Epithelial cell of esophagus (primary cell): Measurements from ENCODE around the gene TTC33.
A peak's percentile ranks its signal among the peaks of the same experiment; 100 is the strongest.

Source experiments
- DNase-seq: peaks from one replicate; pipeline ENCODE4 v3.0.0; 2010; ENCODE audit warnings: low read depth
- H3K4me3 ChIP-seq: 2 replicates; pipeline ENCODE4 v1.5.1; 2011; ENCODE audit warnings: mild to moderate bottlenecking, low read length, control low read depth
- CTCF ChIP-seq: IDR thresholded peaks from 2 replicates; pipeline ENCODE4 v1.5.1; 2011; ENCODE audit warnings: low read depth, mild to moderate bottlenecking, low read length, control low read depth, inconsistent platforms; ENCODE audit not compliant: insufficient read depth; ENCODE audit errors: missing control alignments

Gene TTC33

DNA sequence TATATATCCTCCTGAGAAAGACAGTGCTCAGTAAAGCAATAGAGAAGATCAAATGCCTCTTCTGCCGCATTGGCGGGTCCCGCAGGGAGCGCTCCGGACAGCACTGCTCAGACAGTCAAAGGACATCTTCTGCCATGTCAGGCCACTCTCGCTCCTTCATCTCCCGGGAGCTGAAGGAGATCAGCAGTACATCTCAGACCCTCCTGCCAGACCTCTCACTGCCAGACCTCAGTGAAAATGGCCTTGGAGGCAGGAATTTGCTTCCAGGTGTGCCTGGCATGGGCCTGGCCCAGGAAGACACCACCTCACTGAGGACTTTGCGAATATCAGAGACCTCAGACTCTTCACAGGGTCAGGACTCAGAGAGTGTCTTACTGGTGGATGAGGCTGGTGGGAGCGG is 63.9 kb downstream of the TTC33 start:
- H3K4me3 ChIP-seq, result no peak overlapping the region
- no peak for TF ChIP-seq CTCF
- no peak for DNase-seq

- no peak for TF ChIP-seq CTCF
- no peak overlapping the region for H3K4me3 ChIP-seq
- DNase-seq, result no peak
These were observed 65.5 kb downstream of the TTC33 start for GRCh38 chr5:40690267-40690666.

- peak; percentile 96 for DNase-seq
- no peak for TF ChIP-seq CTCF
- H3K4me3 ChIP-seq, result no peak overlapping the region
These were observed 66.3 kb downstream of the TTC33 start for GRCh38 chr5:40689438-40689837.

DNA sequence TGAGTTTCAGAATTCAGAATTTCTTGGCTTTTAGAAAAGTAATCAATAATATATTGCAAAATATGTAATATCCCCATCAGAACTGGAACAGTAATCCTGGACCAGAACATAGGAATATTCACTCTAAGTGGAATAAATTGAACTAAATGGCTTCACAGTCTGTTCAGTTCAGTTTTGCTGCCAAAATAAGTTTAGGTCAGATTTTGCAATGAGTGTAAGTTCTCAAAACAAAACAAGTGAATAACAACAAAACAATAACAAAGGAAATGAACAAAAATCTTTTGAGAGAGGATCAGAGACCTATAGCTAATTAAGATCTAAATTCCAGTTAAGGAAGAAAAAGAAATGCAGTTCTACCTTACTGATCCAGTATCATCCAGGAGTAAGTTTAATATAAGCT is 66.8 kb downstream of the TTC33 start:
- DNase-seq, result no peak
- TF ChIP-seq CTCF, result no peak
- H3K4me3 ChIP-seq, result no peak overlapping the region

DNA sequence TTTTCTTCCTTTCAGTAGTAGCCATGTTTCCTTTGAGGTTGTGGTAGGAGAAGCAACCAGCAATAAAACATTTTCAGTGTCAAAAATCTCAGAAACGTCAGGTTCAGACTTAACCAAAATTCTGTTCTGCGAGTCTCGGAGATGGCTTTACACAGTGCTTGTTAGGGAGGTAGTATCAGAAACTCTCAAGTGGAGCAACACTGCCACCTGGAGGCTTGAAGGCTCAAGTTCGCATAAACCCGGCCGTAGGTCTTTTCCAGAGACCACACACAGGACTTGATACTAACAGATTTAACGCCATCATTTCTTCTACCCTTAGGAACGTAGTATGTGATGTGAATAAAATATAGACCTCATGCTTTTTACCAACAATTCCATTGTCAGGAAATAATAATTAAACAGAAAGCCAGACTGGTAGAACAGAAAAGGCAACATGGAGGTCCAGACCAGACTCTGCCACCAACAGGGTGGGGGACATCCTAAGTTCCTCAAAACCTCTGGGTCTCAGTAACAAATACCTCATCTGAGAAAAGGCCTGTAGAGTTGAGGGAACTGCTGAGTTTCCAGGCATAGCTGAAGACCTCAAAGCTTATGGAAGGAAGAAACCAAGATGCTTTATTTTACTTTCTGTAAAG is 67.5 kb downstream of the TTC33 start:
- peak; percentile 86 for TF ChIP-seq CTCF
- DNase-seq, result peak; percentile 87
- H3K4me3 ChIP-seq, result no peak overlapping the region

DNA sequence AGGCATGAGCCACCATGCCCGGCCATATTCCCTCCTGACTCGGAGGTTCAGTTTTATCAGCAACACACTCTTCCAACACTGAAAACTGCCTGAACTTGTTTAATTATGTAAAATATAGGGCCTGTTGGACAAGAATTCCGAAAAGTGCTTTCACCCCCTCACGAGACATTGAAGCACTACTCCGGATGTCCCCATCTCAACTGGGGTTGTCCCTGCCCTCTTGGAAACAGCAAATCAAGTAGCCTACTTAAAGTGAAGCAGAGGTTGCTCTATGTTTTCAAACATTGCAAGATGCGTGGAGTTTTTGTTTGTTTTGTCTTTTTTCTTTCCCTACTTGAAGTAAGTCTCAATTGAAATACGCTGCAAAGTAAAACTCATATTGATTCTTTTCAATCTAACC is 68.4 kb downstream of the TTC33 start:
- DNase-seq, result peak; percentile 41
- H3K4me3 ChIP-seq, result no peak overlapping the region
- TF ChIP-seq CTCF, result no peak

DNA sequence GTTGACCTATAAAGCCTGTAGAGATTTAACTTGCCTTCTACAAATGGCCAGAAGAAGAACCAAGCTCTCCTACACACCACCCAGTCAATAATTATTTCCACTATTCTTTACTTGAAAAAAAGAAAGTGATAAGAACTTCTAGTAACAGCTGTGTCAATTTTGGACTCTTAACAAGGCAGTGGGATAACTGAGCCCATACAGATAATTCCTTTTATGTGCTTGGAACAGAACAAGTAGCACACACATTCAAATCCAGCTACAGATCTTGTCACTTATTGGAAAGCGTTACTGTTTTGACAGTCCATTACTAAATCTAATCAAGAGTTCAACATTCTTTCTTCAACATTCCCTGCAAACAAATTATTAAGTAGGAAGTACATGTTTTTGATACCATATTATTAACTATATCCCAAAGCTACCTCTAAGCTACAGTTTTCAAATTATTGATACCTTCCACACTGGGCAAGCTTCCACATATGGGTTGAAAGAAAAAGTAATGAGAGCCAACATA is 69.7 kb downstream of the TTC33 start:
- no peak for DNase-seq
- no peak for TF ChIP-seq CTCF
- H3K4me3 ChIP-seq, result no peak overlapping the region
